SK-N-SH (cell line): ENCODE data around the gene CDC45. TPM values are rescaled to one million over a fixed set of nuclear protein-coding genes. Genes with fewer than 3 reads are reported as not detected.

ENCODE experiments used
- CTCF ChIA-PET: fragments of 300-600, 350-600 bp; formaldehyde crosslinking; extraction: SDS; loops from one replicate; lab custom pipeline; 2021; lab: Yijun Ruan, JAX
- POLR2A ChIA-PET: fragments of 350-600 bp; sonication (Branson Sonifier 250); formaldehyde crosslinking; extraction: SDS; loops from one replicate; lab custom pipeline; 2020; ENCODE audit warnings: antibody characterized with exemption, inconsistent platforms; lab: Yijun Ruan, JAX
- DNase-seq: peaks from one replicate; pipeline ENCODE4 v3.0.0; 2012
- H2AFZ ChIP-seq: fragments of 200-600 bp; sonication (generic); 2 replicates; pipeline ENCODE4 v1.8.1; 2016; ENCODE audit warnings: antibody characterized with exemption, mild to moderate bottlenecking, low read depth
- H3F3A ChIP-seq: fragments of 200-600 bp; sonication (generic); replicated peaks from 2 replicates; pipeline ENCODE3; 2016; ENCODE audit warnings: antibody characterized with exemption, mild to moderate bottlenecking; ENCODE audit not compliant: insufficient read depth
- H3K27ac ChIP-seq, 2 experiments: fragments of 200-500 bp in 1 of 2; fragments of 200-600 bp in 1 of 2; sonication (Bioruptor generic) in 1 of 2; sonication (generic), shearing (Covaris generic) in 1 of 2; 2 replicates each; pipeline versions ENCODE4 v1.5.1 to v1.6.1; 2014 to 2016; ENCODE audit warnings: low read depth in 2 of 2, inconsistent platforms in 1 of 2, low read length in 1 of 2, mild to moderate bottlenecking in 1 of 2, mixed read lengths in 1 of 2
- H3K27me3 ChIP-seq: fragments of 200-600 bp; sonication (generic), shearing (Covaris generic); 2 replicates; pipeline ENCODE4 v1.6.1; 2016; ENCODE audit warnings: mixed run types; ENCODE audit not compliant: insufficient read depth
- H3K36me3 ChIP-seq, 2 experiments: fragments of 200-500 bp in 1 of 2; fragments of 200-600 bp in 1 of 2; sonication (Bioruptor generic) in 1 of 2; sonication (generic) in 1 of 2; replicated peaks in 1 of 2; 2 replicates each; pipeline versions ENCODE3 to v1.5.1; 2014 to 2016; ENCODE audit warnings: low read length in 1 of 2, mild to moderate bottlenecking in 1 of 2; ENCODE audit not compliant: insufficient read depth in 2 of 2, control insufficient read depth in 1 of 2
- H3K4me1 ChIP-seq, 2 experiments: fragments of 200-500 bp in 1 of 2; fragments of 200-600 bp in 1 of 2; sonication (Bioruptor generic) in 1 of 2; sonication (generic), shearing (Covaris generic) in 1 of 2; 2 replicates each; pipeline versions ENCODE4 v1.5.1 to v1.6.1; 2014 to 2016; ENCODE audit warnings: low read depth in 1 of 2, low read length in 1 of 2, mixed run types in 1 of 2; ENCODE audit not compliant: insufficient read depth in 2 of 2, control insufficient read depth in 1 of 2
- H3K4me2 ChIP-seq: fragments of 200-600 bp; sonication (generic), shearing (Covaris generic); 2 replicates; pipeline ENCODE4 v1.6.1; 2017; ENCODE audit warnings: mixed run types
- H3K4me3 ChIP-seq, 2 experiments: fragments of 200-500 bp in 1 of 2; fragments of 200-600 bp in 1 of 2; sonication (Bioruptor generic) in 1 of 2; sonication (generic), shearing (Covaris generic) in 1 of 2; 2 replicates each; pipeline versions ENCODE4 v1.5.1 to v1.8.1; 2014 to 2016; ENCODE audit warnings: low read depth in 2 of 2, inconsistent platforms in 1 of 2, low read length in 1 of 2, mild to moderate bottlenecking in 1 of 2, mixed read lengths in 1 of 2, moderate library complexity in 1 of 2
- H3K79me2 ChIP-seq: fragments of 200-600 bp; sonication (generic); 2 replicates; pipeline ENCODE4 v1.8.1; 2017; ENCODE audit warnings: mild to moderate bottlenecking; ENCODE audit not compliant: insufficient read depth
- H3K9ac ChIP-seq: fragments of 200-600 bp; sonication (generic); 2 replicates; pipeline ENCODE4 v1.6.1; 2017; ENCODE audit warnings: mixed run types
- H3K9me2 ChIP-seq: fragments of 200-600 bp; sonication (generic); 2 replicates; pipeline ENCODE4 v1.6.1; 2017; ENCODE audit warnings: mixed run types
- H3K9me3 ChIP-seq: fragments of 200-600 bp; sonication (generic); 2 replicates; pipeline ENCODE4 v1.6.1; 2017; ENCODE audit warnings: mixed run types, mild to moderate bottlenecking, moderate library complexity
- H4K20me1 ChIP-seq: fragments of 200-600 bp; sonication (generic); 2 replicates; pipeline ENCODE4 v1.6.1; 2017; ENCODE audit warnings: mild to moderate bottlenecking, mixed run types; ENCODE audit not compliant: insufficient read depth
- CHD2 ChIP-seq: fragments of 150-350 bp; IDR thresholded peaks from 2 replicates; pipeline ENCODE4 v1.6.1; 2018; ENCODE audit warnings: low read length; ENCODE audit not compliant: partially characterized antibody
- ELF1 ChIP-seq: IDR thresholded peaks from 2 replicates; pipeline ENCODE4 v1.4.0; 2012
- EZH2phosphoT487 ChIP-seq: fragments of 200-600 bp; sonication (generic); IDR thresholded peaks from 2 replicates; pipeline ENCODE4 v1.6.1; 2017; ENCODE audit warnings: low read depth, mixed run types, mild to moderate bottlenecking, antibody characterized with exemption, moderate library complexity, borderline replicate concordance
- FOSL2 ChIP-seq: IDR thresholded peaks from 2 replicates; pipeline ENCODE4 v1.4.0; 2012; ENCODE audit warnings: low read depth, mild to moderate bottlenecking, moderate library complexity, borderline replicate concordance
- FOXJ3 ChIP-seq: sonication (generic); formaldehyde crosslinking; IDR thresholded peaks from 2 replicates; pipeline ENCODE4 v1.5.1; 2020; ENCODE audit warnings: mild to moderate bottlenecking, missing genetic modification reagents
- FOXM1 ChIP-seq: IDR thresholded peaks from 2 replicates; pipeline ENCODE4 v1.4.0; 2012; ENCODE audit warnings: low read depth, mild to moderate bottlenecking
- GABPA ChIP-seq: IDR thresholded peaks from 2 replicates; pipeline ENCODE4 v1.4.0; 2012; ENCODE audit warnings: low read depth, mild to moderate bottlenecking
- GATA2 ChIP-seq: sonication (generic); formaldehyde crosslinking; IDR thresholded peaks from 2 replicates; pipeline ENCODE4 v1.5.0; 2020; ENCODE audit warnings: mild to moderate bottlenecking, missing genetic modification reagents
- JUND ChIP-seq: IDR thresholded peaks from 2 replicates; pipeline ENCODE4 v1.4.0; 2012
- MAX ChIP-seq: IDR thresholded peaks from 2 replicates; pipeline ENCODE4 v1.4.0; 2012; ENCODE audit warnings: low read depth
- MEF2A ChIP-seq: IDR thresholded peaks from 2 replicates; pipeline ENCODE4 v1.4.0; 2012; ENCODE audit warnings: low read depth, borderline replicate concordance
- NRF1 ChIP-seq: IDR thresholded peaks from 2 replicates; pipeline ENCODE4 v1.6.1; 2012; ENCODE audit warnings: low read depth, mild to moderate bottlenecking, low read length
- PBX3 ChIP-seq: IDR thresholded peaks from 2 replicates; pipeline ENCODE4; 2012
- RAD21 ChIP-seq: IDR thresholded peaks from 2 replicates; pipeline ENCODE4 v1.6.1; 2012; ENCODE audit warnings: mild to moderate bottlenecking, low read length
- RCOR1 ChIP-seq: fragments of 150-350 bp; IDR thresholded peaks from 2 replicates; pipeline ENCODE4 v1.6.1; 2017; ENCODE audit warnings: antibody characterized with exemption, low read length
- REST ChIP-seq: IDR thresholded peaks from 2 replicates; pipeline ENCODE4 v1.6.1; 2012; ENCODE audit warnings: mild to moderate bottlenecking, low read depth, low read length, moderate library complexity
- RFX5 ChIP-seq: IDR thresholded peaks from 2 replicates; pipeline ENCODE4 v1.6.1; 2012; ENCODE audit warnings: mild to moderate bottlenecking, improper control_type of control experiment, low read length
- RXRA ChIP-seq: IDR thresholded peaks from 2 replicates; pipeline ENCODE4 v1.4.0; 2012; ENCODE audit warnings: low read depth, mild to moderate bottlenecking, borderline replicate concordance
- YY1 ChIP-seq: IDR thresholded peaks from 2 replicates; pipeline ENCODE4 v1.4.0; 2012; ENCODE audit warnings: low read depth, mild to moderate bottlenecking
- WGBS: methylation state at CpG from one replicate; pipeline ENCODE4 v1.1.6; 2017; ENCODE audit warnings: low lambda C conversion rate; 5-methylcytosine and 5-hydroxymethylcytosine counted together
- polyA plus RNA-seq, 3 experiments: library from polyadenylated mRNA; depleted of rRNA; stranded (reverse); fragments of >200 nt; gene quantifications; 2 replicates each; pipeline ENCODE4 v1.2.3, GENCODE V29; 2012

Gene CDC45
- polyA plus RNA-seq, 1 of the 3 experiments (the other 2 are of a cell fraction): 23.6 TPM

- DNase-seq: no peak
- H3K9me3 ChIP-seq: no peaks in the 10 kb centered on the region
- no peaks in the 10 kb centered on the region for H4K20me1 ChIP-seq
- no peaks in the 10 kb centered on the region for H3K27me3 ChIP-seq
- no peak overlapping the region for H2AFZ ChIP-seq
- CTCF ChIA-PET: interaction anchor here (1.3 kb wide), 2 partner anchors 9 to 175 kb away, joined by 4 read pairs; no protein-coding TSS in a partner anchor
- no peaks in the 10 kb centered on the region for H3K4me1 ChIP-seq
- 82% methylated on average over 2 of the region's 2 CpGs for WGBS
- H3K27ac ChIP-seq: no peak overlapping the region
- peaks cover 69 to 75% of the 10 kb centered on the region in 2 experiments for H3K36me3 ChIP-seq
- H3K4me3 ChIP-seq: no peak overlapping the region
- no peak overlapping the region for H3K9ac ChIP-seq
- no peak for TF ChIP-seq ELF1
- TF ChIP-seq MEF2A: no peak
- no peak for TF ChIP-seq MAX
- no peak for TF ChIP-seq GATA2 (CRISPR knock-in tag)
- TF ChIP-seq FOXJ3: no peak
- no peak for TF ChIP-seq FOXM1
- no peak for TF ChIP-seq NRF1
- TF ChIP-seq EZH2phosphoT487: no peak
- no peak for TF ChIP-seq RAD21
- TF ChIP-seq PBX3: no peak
- no peak for TF ChIP-seq GABPA
- TF ChIP-seq RXRA: no peak
- TF ChIP-seq CHD2: no peak
- no peak for TF ChIP-seq RFX5
- no peak for TF ChIP-seq FOSL2
- TF ChIP-seq YY1: no peak
- no peak overlapping the region for H3K4me2 ChIP-seq
- H3F3A ChIP-seq: peaks cover 9% of the 10 kb centered on the region
- no peaks in the 10 kb centered on the region for H3K9me2 ChIP-seq
- POLR2A ChIA-PET: no interaction called here
- H3K79me2 ChIP-seq: no peaks in the 10 kb centered on the region
Measured at GRCh38 chr22:19455033-19455432, 24.7 kb upstream of the CDC45 start.

- H3K4me1 ChIP-seq: no peaks in the 10 kb centered on the region
- no peaks in the 10 kb centered on the region for H3K9me3 ChIP-seq
- H3F3A ChIP-seq: peaks cover 2% of the 10 kb centered on the region
- H3K79me2 ChIP-seq: no peaks in the 10 kb centered on the region
- no peak overlapping the region for H3K4me3 ChIP-seq
- WGBS: 17% methylated on average over 2 of the region's 4 CpGs
- ChIA-PET POLR2A (no interaction called here), CTCF (interaction anchor here (1.3 kb wide), 2 partner anchors 8 to 174 kb away, joined by 4 read pairs; no protein-coding TSS in a partner anchor)
- H3K27me3 ChIP-seq: no peaks in the 10 kb centered on the region
- no peak overlapping the region for H3K4me2 ChIP-seq
- H3K9me2 ChIP-seq: no peaks in the 10 kb centered on the region
- no peak for TF ChIP-seq REST
- no peak for TF ChIP-seq RAD21
- no peak for TF ChIP-seq RCOR1
- no peak for TF ChIP-seq JUND
- TF ChIP-seq RFX5: no peak
- peaks cover 72 to 74% of the 10 kb centered on the region in 2 experiments for H3K36me3 ChIP-seq
- no peaks in the 10 kb centered on the region for H4K20me1 ChIP-seq
- H3K9ac ChIP-seq: no peak overlapping the region
- no peak overlapping the region for H3K27ac ChIP-seq
- H2AFZ ChIP-seq: no peak overlapping the region
- DNase-seq: no peak
Measured at GRCh38 chr22:19455585-19456370, 23.9 kb upstream of the CDC45 start.
